Activated CD4-positive, alpha-beta memory T cell treated with anti-CD3 and anti-CD28 coated beads, Interleukin-2, amount 10 ng/mL, durations not matched to agents 7 days and 5 days (primary cell): Measurements from ENCODE around the gene CYP26A1. TPM values are rescaled to one million over a fixed set of nuclear protein-coding genes. Genes with fewer than 3 reads are reported as not detected.
A peak's percentile ranks its signal among the peaks of the same experiment; 100 is the strongest.

Experiments
- CTCF ChIA-PET: fragments of 350-600 bp; sonication (Branson Sonifier 250); formaldehyde crosslinking; loops from one replicate; lab custom pipeline; 2021; ENCODE audit warnings: antibody characterized with exemption, inconsistent platforms; lab: Charles Lee
- POLR2A ChIA-PET: fragments of 350-600 bp; sonication (Branson Sonifier 250); formaldehyde crosslinking; loops from one replicate; lab custom pipeline; 2021; ENCODE audit warnings: antibody characterized with exemption; lab: Charles Lee
- DNase-seq: peaks from one replicate; pipeline ENCODE4 v3.0.0-alpha.2; 2020
- H3K27ac Mint-ChIP-seq: one replicate; pipeline ENCODE4 v1.8.0; 2021; ENCODE audit warnings: mild to moderate bottlenecking, mixed read lengths
- H3K27me3 Mint-ChIP-seq: one replicate; pipeline ENCODE4 v1.8.0; 2021; ENCODE audit warnings: mixed read lengths
- H3K36me3 Mint-ChIP-seq: one replicate; pipeline ENCODE4 v1.8.0; 2021; ENCODE audit warnings: low read depth, mixed read lengths
- H3K4me1 Mint-ChIP-seq: one replicate; pipeline ENCODE4 v1.8.0; 2021; ENCODE audit warnings: mixed read lengths
- H3K4me3 Mint-ChIP-seq: one replicate; pipeline ENCODE4 v1.8.0; 2021; ENCODE audit warnings: mild to moderate bottlenecking, mixed read lengths
- H3K9me3 Mint-ChIP-seq: one replicate; pipeline ENCODE4 v1.8.0; 2021; ENCODE audit warnings: mixed read lengths
- total RNA-seq, 2 experiments: library from RNA; stranded (reverse); gene quantifications; one replicate each; pipeline ENCODE4 v1.2.3, GENCODE V29; 2021

The CYP26A1 gene
- total RNA-seq, 2 experiments from 2014 or later, result not detected

GRCh38 chr10:93068411-93069244, 5.1 kb upstream of the CYP26A1 start:
- Mint-ChIP-seq H3K27ac (peak overlapping the region; percentile 16), H3K4me1 (peaks cover 21% of the 10 kb centered on the region), H3K4me3 (no peak overlapping the region), H3K9me3 (no peaks in the 10 kb centered on the region), H3K27me3 (peaks cover 88% of the 10 kb centered on the region), H3K36me3 (no peaks in the 10 kb centered on the region)
- no peak for DNase-seq
- ChIA-PET CTCF (no interaction called here), POLR2A (no interaction called here)

- H3K36me3 Mint-ChIP-seq, result no peaks in the 10 kb centered on the region
- H3K27me3 Mint-ChIP-seq, result peaks cover 87% of the 10 kb centered on the region
- peaks cover 21% of the 10 kb centered on the region for H3K4me1 Mint-ChIP-seq
- no peak overlapping the region for H3K27ac Mint-ChIP-seq
- ChIA-PET POLR2A (no interaction called here), CTCF (no interaction called here)
- DNase-seq, result no peak
- no peak overlapping the region for H3K4me3 Mint-ChIP-seq
- H3K9me3 Mint-ChIP-seq, result no peaks in the 10 kb centered on the region
Measured at GRCh38 chr10:93069245-93069561, 4.5 kb upstream of the CYP26A1 start.

DNA sequence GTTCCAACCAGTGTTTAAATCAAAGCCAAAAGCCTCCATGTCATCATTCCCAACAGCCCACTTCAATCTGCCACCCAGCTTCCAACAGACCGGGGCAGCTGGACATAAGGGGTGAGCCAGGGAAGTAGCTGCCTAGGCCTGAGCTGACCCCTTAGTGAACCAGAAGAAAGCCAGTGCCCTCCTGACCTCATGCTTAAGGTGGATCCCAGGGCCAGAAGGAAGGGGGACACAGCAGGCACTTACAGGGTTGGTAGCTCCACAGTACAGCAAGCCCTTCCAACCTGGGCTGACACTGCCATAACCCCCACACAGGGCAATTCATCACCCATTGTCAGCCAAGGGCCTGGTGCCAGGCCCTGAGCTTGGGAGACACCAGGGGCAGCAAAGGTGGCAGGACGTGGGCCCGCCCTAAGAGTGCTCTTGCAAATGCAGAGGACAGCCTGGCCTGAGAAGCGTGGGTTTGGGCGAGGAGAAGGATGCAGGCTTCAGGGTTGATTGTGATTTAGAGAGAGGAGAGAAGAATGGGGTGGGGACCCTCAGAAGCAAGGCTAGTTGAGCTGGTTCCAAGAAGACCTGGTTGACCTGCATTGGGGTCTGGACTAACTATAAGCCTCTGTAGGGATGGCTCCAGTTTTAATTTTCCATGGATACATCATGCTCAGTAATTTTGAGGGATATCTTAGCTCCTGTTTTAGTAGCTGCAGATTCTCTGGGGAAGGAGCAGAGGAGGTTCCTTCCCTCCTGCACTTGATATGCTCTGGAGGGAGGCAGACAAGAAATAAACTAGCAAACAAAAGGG, 3.1 kb upstream of the CYP26A1 start:
- Mint-ChIP-seq H3K4me1 (peaks cover 34% of the 10 kb centered on the region), H3K27ac (no peak overlapping the region), H3K36me3 (no peaks in the 10 kb centered on the region), H3K27me3 (peaks cover 87% of the 10 kb centered on the region), H3K9me3 (no peaks in the 10 kb centered on the region), H3K4me3 (no peak overlapping the region)
- CTCF ChIA-PET, result interaction anchor here (1.1 to 1.4 kb wide), 2 partner anchors 8 to 9 kb away, joined by 3 to 5 read pairs; no protein-coding TSS in a partner anchor
- POLR2A ChIA-PET, result no interaction called here
- DNase-seq, result no peak

- H3K36me3 Mint-ChIP-seq, result no peaks in the 10 kb centered on the region
- peaks cover 89% of the 10 kb centered on the region for H3K27me3 Mint-ChIP-seq
- no peak overlapping the region for H3K4me3 Mint-ChIP-seq
- H3K9me3 Mint-ChIP-seq, result no peaks in the 10 kb centered on the region
- peaks cover 38% of the 10 kb centered on the region for H3K4me1 Mint-ChIP-seq
- DNase-seq, result no peak
- H3K27ac Mint-ChIP-seq, result no peak overlapping the region
- ChIA-PET CTCF (interaction anchor here (1.1 to 1.4 kb wide), 2 partner anchors 9 kb away, joined by 3 to 5 read pairs; no protein-coding TSS in a partner anchor), POLR2A (no interaction called here)
Measured at GRCh38 chr10:93071177-93071472, 2.6 kb upstream of the CYP26A1 start.

- Mint-ChIP-seq H3K4me3 (no peak overlapping the region), H3K9me3 (no peaks in the 10 kb centered on the region), H3K27me3 (peaks cover 90% of the 10 kb centered on the region), H3K36me3 (no peaks in the 10 kb centered on the region), H3K27ac (no peak overlapping the region), H3K4me1 (peaks cover 38% of the 10 kb centered on the region)
- POLR2A ChIA-PET, result no interaction called here
- CTCF ChIA-PET, result interaction anchor here (1.4 kb wide), 1 partner anchor 8 kb away, joined by 3 read pairs; no protein-coding TSS in a partner anchor
- no peak for DNase-seq
Measured at GRCh38 chr10:93071674-93072224, 1.9 kb upstream of the CYP26A1 start.

GRCh38 chr10:93072225-93072712, 1.4 kb upstream of the CYP26A1 start:
- H3K4me3 Mint-ChIP-seq, result peak overlapping the region; percentile 27
- no peak overlapping the region for H3K27ac Mint-ChIP-seq
- no peaks in the 10 kb centered on the region for H3K36me3 Mint-ChIP-seq
- no peaks in the 10 kb centered on the region for H3K9me3 Mint-ChIP-seq
- CTCF ChIA-PET, result interaction anchor here (1.4 kb wide), 1 partner anchor 8 kb away, joined by 3 read pairs; no protein-coding TSS in a partner anchor
- POLR2A ChIA-PET, result no interaction called here
- DNase-seq, result no peak
- H3K4me1 Mint-ChIP-seq, result peaks cover 38% of the 10 kb centered on the region
- H3K27me3 Mint-ChIP-seq, result peaks cover 89% of the 10 kb centered on the region

DNA sequence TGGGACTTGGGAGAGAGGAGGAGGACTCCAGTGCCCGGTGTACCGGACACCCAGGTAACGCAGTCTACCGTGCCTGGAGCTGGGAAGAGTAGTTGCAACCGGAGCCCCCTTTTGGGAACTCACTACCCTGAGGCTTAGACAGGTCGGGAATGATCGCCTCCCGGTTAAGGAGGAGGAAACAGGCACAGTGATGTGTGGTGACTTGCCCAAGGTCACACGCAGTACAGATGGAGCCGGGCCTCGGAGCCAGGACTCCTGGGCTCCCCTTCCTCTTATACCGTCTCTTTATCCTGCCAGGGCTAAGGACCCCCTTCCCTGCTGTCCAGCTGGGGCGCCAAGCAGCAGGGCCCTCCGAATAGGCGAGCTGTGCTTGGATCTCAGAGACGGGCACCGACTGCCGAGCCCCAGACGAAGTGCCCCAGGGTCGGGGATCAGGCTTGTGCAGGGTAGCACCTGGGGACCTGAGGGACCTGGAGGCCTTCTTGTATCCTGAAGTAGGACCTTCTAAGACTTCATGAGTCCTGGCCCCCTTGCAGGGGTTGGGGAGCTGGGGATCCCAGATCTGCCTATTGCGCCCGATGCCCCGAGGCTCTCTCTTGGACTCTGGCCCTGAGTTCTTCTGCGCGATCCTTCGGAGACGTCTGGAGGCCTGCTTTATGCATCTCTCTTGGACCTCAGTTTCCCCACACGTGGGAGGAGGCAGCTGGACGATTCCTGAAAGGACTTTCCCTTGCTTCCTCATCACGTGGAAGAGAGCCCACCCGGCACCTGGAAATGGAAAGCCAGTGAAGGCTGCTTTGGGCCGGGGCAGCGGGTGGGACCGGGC, 767 bp upstream of the CYP26A1 start:
- DNase-seq, result no peak
- peak overlapping the region; percentile 41 for H3K4me3 Mint-ChIP-seq

GRCh38 chr10:93074147-93074596, 479 bp downstream of the CYP26A1 start:
- H3K4me1 Mint-ChIP-seq, result peaks cover 34% of the 10 kb centered on the region
- CTCF ChIA-PET, result interaction anchor here (1.5 kb wide), 1 partner anchor 12 kb away, joined by 6 read pairs; no protein-coding TSS in a partner anchor
- POLR2A ChIA-PET, result no interaction called here
- no peak overlapping the region for H3K27ac Mint-ChIP-seq
- no peaks in the 10 kb centered on the region for H3K36me3 Mint-ChIP-seq
- DNase-seq, result no peak
- peaks cover 83% of the 10 kb centered on the region for H3K27me3 Mint-ChIP-seq
- peak overlapping the region; percentile 62 for H3K4me3 Mint-ChIP-seq
- H3K9me3 Mint-ChIP-seq, result no peaks in the 10 kb centered on the region

More for the DNA sequence above, 767 bp upstream of the CYP26A1 start:
- Mint-ChIP-seq H3K4me1 (peaks cover 38% of the 10 kb centered on the region), H3K36me3 (no peaks in the 10 kb centered on the region), H3K27ac (no peak overlapping the region), H3K27me3 (peaks cover 88% of the 10 kb centered on the region), H3K9me3 (no peaks in the 10 kb centered on the region)
- POLR2A ChIA-PET, result interaction anchor here (1.0 kb wide), 2 partner anchors 8 to 12 kb away, joined by 3 read pairs; partner anchors contain the start of gene CYP26C1
- CTCF ChIA-PET, result no interaction called here

- no peaks in the 10 kb centered on the region for H3K9me3 Mint-ChIP-seq
- H3K27me3 Mint-ChIP-seq, result peaks cover 86% of the 10 kb centered on the region
- ChIA-PET POLR2A (interaction anchor here (0.9 kb wide), 1 partner anchor 11 kb away, joined by 3 read pairs; no protein-coding TSS in a partner anchor), CTCF (interaction anchor here (1.5 kb wide), 1 partner anchor 12 kb away, joined by 6 read pairs; no protein-coding TSS in a partner anchor)
- no peaks in the 10 kb centered on the region for H3K36me3 Mint-ChIP-seq
- DNase-seq, result no peak
- peaks cover 34% of the 10 kb centered on the region for H3K4me1 Mint-ChIP-seq
- peak overlapping the region; percentile 62 for H3K4me3 Mint-ChIP-seq
- H3K27ac Mint-ChIP-seq, result no peak overlapping the region
Measured at GRCh38 chr10:93074597-93075368, 1.1 kb downstream of the CYP26A1 start.

DNA sequence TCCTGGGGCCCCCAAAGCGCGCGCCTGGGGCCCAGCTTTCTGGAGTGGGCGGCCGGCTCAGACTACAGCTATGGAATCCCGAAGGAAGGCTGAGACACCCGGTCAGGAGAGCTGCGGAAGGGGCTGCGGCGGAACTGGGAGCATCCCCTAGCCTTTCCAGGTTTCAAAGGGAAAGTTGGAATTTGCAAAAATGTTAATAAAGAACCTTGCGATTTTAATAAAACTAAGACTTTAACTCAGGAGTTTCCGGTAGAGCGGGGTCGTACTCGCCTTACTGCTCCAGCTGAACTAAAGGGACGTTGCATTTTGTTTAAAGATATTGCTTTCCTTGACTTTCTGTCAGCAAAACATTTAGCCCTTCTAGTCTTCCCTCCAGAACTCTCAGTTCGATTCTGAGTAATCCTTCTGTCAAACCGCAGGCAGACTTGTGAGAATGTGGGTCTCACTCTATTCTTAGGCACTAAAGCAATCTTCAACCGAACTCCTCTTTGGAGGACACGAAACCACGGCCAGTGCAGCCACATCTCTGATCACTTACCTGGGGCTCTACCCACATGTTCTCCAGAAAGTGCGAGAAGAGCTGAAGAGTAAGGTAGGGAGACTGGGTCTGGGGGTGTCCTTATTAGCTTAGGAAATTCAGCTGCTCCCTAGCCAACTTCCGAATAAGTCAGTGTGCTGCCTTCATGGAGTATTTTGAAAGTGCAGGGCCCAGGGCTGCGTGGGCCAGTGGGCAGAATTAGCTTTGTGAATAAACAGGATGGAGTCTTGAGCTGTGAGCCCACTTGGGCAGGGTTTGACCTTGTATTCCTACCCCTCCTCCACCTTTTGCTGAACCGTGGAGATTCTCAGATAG, 1.9 kb downstream of the CYP26A1 start:
- Mint-ChIP-seq H3K4me1 (peaks cover 36% of the 10 kb centered on the region), H3K9me3 (no peaks in the 10 kb centered on the region), H3K27me3 (peaks cover 83% of the 10 kb centered on the region), H3K4me3 (peak overlapping the region; percentile 27), H3K36me3 (no peaks in the 10 kb centered on the region), H3K27ac (no peak overlapping the region)
- POLR2A ChIA-PET, result interaction anchor here (0.9 kb wide), 1 partner anchor 12 kb away, joined by 3 read pairs; no protein-coding TSS in a partner anchor
- no peak for DNase-seq
- CTCF ChIA-PET, result interaction anchor here (0.8 to 1.8 kb wide), 3 partner anchors 13 to 282 kb away, joined by 3 to 6 read pairs (median 5); no protein-coding TSS in a partner anchor

- CTCF ChIA-PET, result interaction anchor here (0.8 to 1.8 kb wide), 3 partner anchors 230 to 280 kb away, joined by 3 to 5 read pairs (median 3); no protein-coding TSS in a partner anchor
- peaks cover 80% of the 10 kb centered on the region for H3K27me3 Mint-ChIP-seq
- no peak overlapping the region for H3K27ac Mint-ChIP-seq
- no peak for DNase-seq
- POLR2A ChIA-PET, result no interaction called here
- no peaks in the 10 kb centered on the region for H3K36me3 Mint-ChIP-seq
- no peak overlapping the region for H3K4me3 Mint-ChIP-seq
- H3K4me1 Mint-ChIP-seq, result peaks cover 28% of the 10 kb centered on the region
- no peaks in the 10 kb centered on the region for H3K9me3 Mint-ChIP-seq
Measured at GRCh38 chr10:93076871-93077270, 3.2 kb downstream of the CYP26A1 start.
